Suprapubic skin (tissue), 4 donors: Measurements from ENCODE around the gene RFX2.
A peak's percentile ranks its signal among the peaks of the same experiment; 100 is the strongest.

ENCODE experiments used
- CTCF ChIP-seq, 2 donors: fragments of 200-600 bp in 1 of 2; fragments of 450-650 bp in 1 of 2; sonication (generic) in 1 of 2; IDR thresholded peaks; one replicate each; pipeline ENCODE4 v1.5.1; 2016 to 2019; ENCODE audit warnings: antibody characterized with exemption in 2 of 2, mild to moderate bottlenecking in 1 of 2, moderate library complexity in 1 of 2
- EP300 ChIP-seq: sonication (generic); formaldehyde crosslinking; IDR thresholded peaks from one replicate; pipeline ENCODE4 v1.6.1; 2017; ENCODE audit warnings: antibody characterized with exemption
- POLR2AphosphoS5 ChIP-seq, 3 donors: sonication (generic); formaldehyde crosslinking; IDR thresholded peaks; one replicate each; pipeline ENCODE4 v1.6.1; 2017; ENCODE audit warnings: antibody characterized with exemption in 3 of 3

GRCh38 chr19:6062274-6062673 lies 48.0 kb downstream of the RFX2 start:
- TF ChIP-seq POLR2AphosphoS5 (IDR thresholded peaks at IDR 0.05) (peak; percentile 9 to 82 (median 39)), CTCF (IDR thresholded peaks at IDR 0.05) (no peak), EP300 (no peak)
